Fibroblast of lung (primary cell): ENCODE data around the gene KRTAP9-3. TPM values are rescaled to one million over a fixed set of nuclear protein-coding genes. Genes with fewer than 3 reads are reported as not detected.
"Not testable (repeated sequence)": the region's sequence is repeated elsewhere in the genome, so short reads cannot be mapped to it uniquely, and the experiment has no call there.

Experiments
- DNase-seq, 2 donors: peaks; one replicate each; pipeline versions ENCODE4 v3.0.0 to v3.0.0-alpha.2; 2010; ENCODE audit warnings: low read depth in 2 of 2
- H2AFZ ChIP-seq: 2 replicates; pipeline ENCODE4 v1.5.1; 2012; ENCODE audit warnings: low read length, control low read depth, inconsistent platforms
- H3K27ac ChIP-seq: 2 replicates; pipeline ENCODE4 v1.5.1; 2011; ENCODE audit warnings: low read length, control low read depth; ENCODE audit not compliant: insufficient read depth
- H3K27me3 ChIP-seq: 2 replicates; pipeline ENCODE4 v1.5.1; 2011; ENCODE audit warnings: mild to moderate bottlenecking, low read length; ENCODE audit not compliant: control insufficient read depth, insufficient read depth
- H3K36me3 ChIP-seq: 2 replicates; pipeline ENCODE4 v1.5.1; 2011; ENCODE audit warnings: low read length; ENCODE audit not compliant: control insufficient read depth, insufficient read depth
- H3K4me1 ChIP-seq: 2 replicates; pipeline ENCODE4 v1.5.1; 2011; ENCODE audit warnings: low read length; ENCODE audit not compliant: control insufficient read depth, insufficient read depth; ENCODE audit errors: extremely low read depth
- H3K4me2 ChIP-seq: 2 replicates; pipeline ENCODE4 v1.5.1; 2011; ENCODE audit warnings: low read length, control low read depth; ENCODE audit not compliant: insufficient read depth; ENCODE audit errors: extremely low read depth
- H3K4me3 ChIP-seq, 4 experiments: fragments of 200-600 bp in 1 of 4; sonication (generic) in 1 of 4; replicated peaks in 1 of 4; 2 replicates each; pipeline ENCODE4 v1.5.1; 2011 to 2016; ENCODE audit warnings: low read length in 4 of 4, low read depth in 3 of 4, mild to moderate bottlenecking in 3 of 4, control low read depth in 2 of 4, inconsistent platforms in 1 of 4, mixed read lengths in 1 of 4; ENCODE audit not compliant: insufficient read depth in 1 of 4; ENCODE audit errors: control extremely low read depth in 1 of 4
- H3K79me2 ChIP-seq: 2 replicates; pipeline ENCODE4 v1.5.1; 2012; ENCODE audit warnings: mild to moderate bottlenecking, low read length, inconsistent platforms; ENCODE audit not compliant: control insufficient read depth, insufficient read depth
- H3K9ac ChIP-seq: 2 replicates; pipeline ENCODE4 v1.5.1; 2011; ENCODE audit warnings: mild to moderate bottlenecking, low read length, control low read depth; ENCODE audit not compliant: insufficient read depth
- H3K9me3 ChIP-seq: 2 replicates; pipeline ENCODE4 v1.5.1; 2012; ENCODE audit warnings: low read depth, low read length; ENCODE audit not compliant: control insufficient read depth, insufficient read depth
- H4K20me1 ChIP-seq: 2 replicates; pipeline ENCODE4 v1.5.1; 2011; ENCODE audit warnings: low read length; ENCODE audit not compliant: control insufficient read depth, insufficient read depth; ENCODE audit errors: extremely low read depth
- CTCF ChIP-seq, 2 donors: IDR thresholded peaks in 1 of 2; conservative IDR thresholded peaks in 1 of 2; 1 replicate in 1 of 2; 2 replicates in 1 of 2; pipeline ENCODE4 v1.5.1; 2011 to 2012; ENCODE audit warnings: low read length in 2 of 2, control low read depth in 1 of 2, inconsistent platforms in 1 of 2, low read depth in 1 of 2, mild to moderate bottlenecking in 1 of 2
- EZH2 ChIP-seq: IDR thresholded peaks from 2 replicates; pipeline ENCODE4 v1.5.1; 2012; ENCODE audit warnings: low read length, control low read depth, mild to moderate bottlenecking; ENCODE audit errors: missing control alignments
- polyA plus RNA-seq, 2 donors: library from polyadenylated mRNA; depleted of rRNA in 1 of 2; stranded (reverse) in 1 of 2; unstranded in 1 of 2; fragments of >200 nt; gene quantifications; 2 replicates each; pipeline ENCODE4 v1.2.1, GENCODE V29; 2011 to 2012; ENCODE audit warnings: missing spikeins in 1 of 2
- total RNA-seq: library from RNA; depleted of rRNA; stranded (reverse); fragments of >200 nt; gene quantifications from 2 replicates; pipeline ENCODE4 v1.2.1, GENCODE V29; 2014

KRTAP9-3 gene
- total and polyA plus RNA-seq, 2 donors (not counting 1 experiment from before 2014, with no cell fraction given): not detected

- Histone ChIP-seq H3K36me3 (no peaks in the 10 kb centered on the region), H4K20me1 (no peaks in the 10 kb centered on the region), H3K4me3 (no peak overlapping the region), H2AFZ (no peak overlapping the region), H3K79me2 (no peaks in the 10 kb centered on the region), H3K9me3 (no peaks in the 10 kb centered on the region), H3K4me1 (no peaks in the 10 kb centered on the region), H3K27me3 (no peaks in the 10 kb centered on the region), H3K9ac (no peak overlapping the region), H3K4me2 (no peak overlapping the region), H3K27ac (no peak overlapping the region)
- DNase-seq: no peak
- TF ChIP-seq CTCF (conservative IDR thresholded peaks at IDR 0.05 in 1 of 2, IDR thresholded peaks at IDR 0.05 in 1 of 2; ENCODE audit: low read depth in 1 of 2, low read length in 2 of 2): no peak
Observed at GRCh38 chr17:41226051-41226450, 6.2 kb upstream of the KRTAP9-3 start.

- not testable (repeated sequence) for H4K20me1 ChIP-seq, H3K79me2 ChIP-seq, H3K27me3 ChIP-seq, H3K9ac ChIP-seq, DNase-seq, H3K4me3 ChIP-seq, H3K27ac ChIP-seq, H3K9me3 ChIP-seq, H2AFZ ChIP-seq, H3K36me3 ChIP-seq, H3K4me2 ChIP-seq, H3K4me1 ChIP-seq
Observed at GRCh38 chr17:41226598-41227095, 5.6 kb upstream of the KRTAP9-3 start, which contains the start of gene KRTAP9-2. Gene KRTAP9-2, plus strand, starts transcription at chr17:41226648. Its CDS starts 7 bp downstream, at chr17:41226655.

DNA sequence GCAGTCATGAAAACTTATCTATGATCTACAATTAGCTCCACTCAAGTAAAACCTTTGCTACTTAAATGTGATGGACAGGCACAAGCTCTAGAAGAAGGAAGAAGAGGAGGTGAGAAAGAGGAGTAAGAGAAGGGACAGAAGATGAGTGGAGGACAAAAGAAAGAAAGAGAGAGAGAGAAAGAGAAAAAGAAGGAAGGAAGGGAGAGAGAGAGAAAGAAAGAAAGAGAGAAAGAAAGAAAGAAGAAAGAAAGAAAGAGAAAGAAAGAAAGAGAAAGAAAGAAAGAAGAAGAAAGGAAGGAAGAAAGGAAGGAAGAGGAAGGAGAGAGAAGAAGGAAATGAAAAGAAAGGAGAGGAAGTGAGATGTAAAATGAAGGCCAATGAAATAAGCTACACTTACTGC lies 2.2 kb upstream of the KRTAP9-3 start:
- no peaks in the 10 kb centered on the region for H3K4me1 ChIP-seq
- H3K27me3 ChIP-seq: no peaks in the 10 kb centered on the region
- DNase-seq: no peak
- H3K79me2 ChIP-seq: no peaks in the 10 kb centered on the region
- H4K20me1 ChIP-seq: no peaks in the 10 kb centered on the region
- no peaks in the 10 kb centered on the region for H3K9me3 ChIP-seq
- no peak overlapping the region for H3K4me3 ChIP-seq
- no peak overlapping the region for H3K27ac ChIP-seq
- H3K36me3 ChIP-seq: no peaks in the 10 kb centered on the region
- TF ChIP-seq EZH2 (no peak), CTCF (conservative IDR thresholded peaks at IDR 0.05 in 1 of 2, IDR thresholded peaks at IDR 0.05 in 1 of 2; ENCODE audit: low read depth in 1 of 2, low read length in 2 of 2) (no peak)
- no peak overlapping the region for H2AFZ ChIP-seq
- no peak overlapping the region for H3K9ac ChIP-seq
- H3K4me2 ChIP-seq: no peak overlapping the region
